RWPE2 (cell line): ENCODE results near the gene TTC28.

ENCODE experiments used
- ATAC-seq: fragments of 200-7000 bp; cut with Tn5 transposase; 3 replicates; pipeline ENCODE4 v1.9.1; 2021; ENCODE audit warnings: low read depth
- DNase-seq: peaks from one replicate; pipeline ENCODE4 v3.0.0-alpha.2; 2020; ENCODE audit warnings: low spot score
- H3K27ac ChIP-seq: fragments of 450-650 bp; 2 replicates; pipeline ENCODE4 v1.5.1; 2017; ENCODE audit warnings: mild to moderate bottlenecking; ENCODE audit not compliant: poor library complexity, severe bottlenecking
- H3K27me3 ChIP-seq: fragments of 250-450 bp; sonication (Bioruptor Pico); 2 replicates; pipeline ENCODE4 v1.5.1; 2021; ENCODE audit warnings: mild to moderate bottlenecking, moderate library complexity; ENCODE audit not compliant: insufficient read depth, poor library complexity, severe bottlenecking
- H3K36me3 ChIP-seq: fragments of 250-450 bp; sonication (Bioruptor Pico); 2 replicates; pipeline ENCODE4 v1.5.1; 2020; ENCODE audit warnings: low read depth, mild to moderate bottlenecking, moderate library complexity
- H3K4me1 ChIP-seq: fragments of 250-450 bp; sonication (Bioruptor Pico); 2 replicates; pipeline ENCODE4 v1.5.1; 2021; ENCODE audit warnings: mild to moderate bottlenecking, moderate library complexity; ENCODE audit not compliant: insufficient read depth, poor library complexity, severe bottlenecking
- H3K4me3 ChIP-seq: fragments of 250-450 bp; sonication (Bioruptor Pico); 2 replicates; pipeline ENCODE4 v1.5.1; 2021; ENCODE audit warnings: mild to moderate bottlenecking, moderate library complexity; ENCODE audit not compliant: severe bottlenecking
- H3K9me3 ChIP-seq: fragments of 250-450 bp; sonication (Bioruptor Pico); 2 replicates; pipeline ENCODE4 v1.5.1; 2021; ENCODE audit warnings: mild to moderate bottlenecking, moderate library complexity; ENCODE audit not compliant: severe bottlenecking
- CTCF ChIP-seq: fragments of 450-650 bp; IDR thresholded peaks from one replicate; pipeline ENCODE4 v1.5.1; 2017; ENCODE audit warnings: mild to moderate bottlenecking, moderate library complexity; ENCODE audit not compliant: poor library complexity, severe bottlenecking

Gene TTC28

GRCh38 chr22:28448625-28449024, 231.0 kb downstream of the TTC28 start:
- no peak for TF ChIP-seq CTCF
- Histone ChIP-seq H3K4me1 (no peaks in the 10 kb centered on the region), H3K27ac (no peak overlapping the region), H3K9me3 (no peaks in the 10 kb centered on the region), H3K36me3 (no peaks in the 10 kb centered on the region), H3K27me3 (no peaks in the 10 kb centered on the region), H3K4me3 (no peak overlapping the region)
- no peak for DNase-seq
- ATAC-seq, result no peak

GRCh38 chr22:28444659-28445058, 235.0 kb downstream of the TTC28 start:
- H3K36me3 ChIP-seq, result no peaks in the 10 kb centered on the region
- no peak overlapping the region for H3K4me3 ChIP-seq
- H3K4me1 ChIP-seq, result peaks cover 4% of the 10 kb centered on the region
- no peaks in the 10 kb centered on the region for H3K9me3 ChIP-seq
- ATAC-seq (no peak), DNase-seq (no peak)
- no peak for TF ChIP-seq CTCF
- H3K27ac ChIP-seq, result no peak overlapping the region
- H3K27me3 ChIP-seq, result no peaks in the 10 kb centered on the region

- H3K4me3 ChIP-seq, result peak overlapping the region; percentile 48
- no peak for TF ChIP-seq CTCF
- no peaks in the 10 kb centered on the region for H3K36me3 ChIP-seq
- H3K4me1 ChIP-seq, result peaks cover 4% of the 10 kb centered on the region
- peak; percentile 52 for DNase-seq
- H3K27me3 ChIP-seq, result no peaks in the 10 kb centered on the region
- peak; percentile 72 for ATAC-seq
- peak overlapping the region; percentile 44 for H3K27ac ChIP-seq
- no peaks in the 10 kb centered on the region for H3K9me3 ChIP-seq
Measured at GRCh38 chr22:28443526-28443876, 236.1 kb downstream of the TTC28 start.

- no peaks in the 10 kb centered on the region for H3K27me3 ChIP-seq
- ATAC-seq (peak; percentile 54), DNase-seq (no peak)
- TF ChIP-seq CTCF, result no peak
- no peaks in the 10 kb centered on the region for H3K9me3 ChIP-seq
- peak overlapping the region; percentile 48 for H3K4me3 ChIP-seq
- peaks cover 4% of the 10 kb centered on the region for H3K4me1 ChIP-seq
- no peaks in the 10 kb centered on the region for H3K36me3 ChIP-seq
- peak overlapping the region; percentile 44 for H3K27ac ChIP-seq
Measured at GRCh38 chr22:28442711-28443525, 236.7 kb downstream of the TTC28 start.

- peak; percentile 84 for ATAC-seq
- peaks cover 4% of the 10 kb centered on the region for H3K4me1 ChIP-seq
- no peaks in the 10 kb centered on the region for H3K9me3 ChIP-seq
- H3K4me3 ChIP-seq, result peak overlapping the region; percentile 48
- H3K27ac ChIP-seq, result peak overlapping the region; percentile 44
- TF ChIP-seq CTCF, result peak; percentile 92
- no peaks in the 10 kb centered on the region for H3K27me3 ChIP-seq
- H3K36me3 ChIP-seq, result no peaks in the 10 kb centered on the region
- peak; percentile 76 for DNase-seq
Measured at GRCh38 chr22:28442264-28442710, 237.4 kb downstream of the TTC28 start.
